MG63 (cell line): Measurements from ENCODE around the gene SLC16A6. TPM values are rescaled to one million over a fixed set of nuclear protein-coding genes. Genes with fewer than 3 reads are reported as not detected.
"Not testable (repeated sequence)": the region's sequence is repeated elsewhere in the genome, so short reads cannot be mapped to it uniquely, and the experiment has no call there.

Experiments
- DNase-seq: peaks from one replicate; pipeline ENCODE4 v3.0.0-alpha.2; 2020
- H3K27me3 ChIP-seq: fragments of 250-450 bp; sonication (Bioruptor Pico); 2 replicates; pipeline ENCODE4 v1.5.1; 2020; ENCODE audit warnings: mild to moderate bottlenecking, moderate library complexity
- H3K36me3 ChIP-seq: fragments of 250-450 bp; sonication (Bioruptor Pico); 2 replicates; pipeline ENCODE4 v1.5.1; 2020; ENCODE audit warnings: mild to moderate bottlenecking, moderate library complexity
- H3K4me3 ChIP-seq: fragments of 250-450 bp; sonication (Bioruptor Pico); 2 replicates; pipeline ENCODE4 v1.5.1; 2020; ENCODE audit warnings: mild to moderate bottlenecking, moderate library complexity
- H3K9me3 ChIP-seq: fragments of 250-450 bp; sonication (Bioruptor Pico); 2 replicates; pipeline ENCODE4 v1.5.1; 2020; ENCODE audit warnings: mild to moderate bottlenecking, moderate library complexity
- total RNA-seq: library from RNA; depleted of rRNA; stranded (reverse); fragments of >200 nt; shearing (Covaris generic); gene quantifications from 2 replicates; pipeline ENCODE4 v1.2.3, GENCODE V29; 2014; ENCODE audit warnings: low replicate concordance; rRNA removed

The SLC16A6 gene
- total RNA-seq, 1 experiment from 2014 or later, result 0.79 TPM

DNA sequence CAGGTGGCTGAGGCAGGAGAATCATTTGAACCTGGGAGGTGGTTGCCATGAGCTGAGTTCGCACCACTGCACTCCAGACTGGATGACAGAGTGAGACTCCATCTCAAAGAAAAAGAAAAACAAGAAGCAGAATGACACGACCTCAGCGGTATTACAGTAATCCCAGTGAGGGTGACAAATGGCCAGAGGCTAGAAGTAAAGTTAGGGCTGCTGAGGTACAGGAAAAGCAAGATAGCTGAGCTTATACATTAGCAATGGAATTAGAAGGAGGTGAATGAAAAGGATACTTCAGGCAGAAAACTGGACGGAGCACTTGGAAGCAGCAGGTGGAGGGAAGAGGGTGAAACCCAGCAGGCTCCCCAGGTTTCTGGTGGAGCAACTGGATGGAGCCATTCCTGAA, 69.1 kb downstream of the SLC16A6 start:
- no peaks in the 10 kb centered on the region for H3K27me3 ChIP-seq
- no peak overlapping the region for H3K4me3 ChIP-seq
- no peaks in the 10 kb centered on the region for H3K9me3 ChIP-seq
- no peak for DNase-seq
- no peaks in the 10 kb centered on the region for H3K36me3 ChIP-seq

DNA sequence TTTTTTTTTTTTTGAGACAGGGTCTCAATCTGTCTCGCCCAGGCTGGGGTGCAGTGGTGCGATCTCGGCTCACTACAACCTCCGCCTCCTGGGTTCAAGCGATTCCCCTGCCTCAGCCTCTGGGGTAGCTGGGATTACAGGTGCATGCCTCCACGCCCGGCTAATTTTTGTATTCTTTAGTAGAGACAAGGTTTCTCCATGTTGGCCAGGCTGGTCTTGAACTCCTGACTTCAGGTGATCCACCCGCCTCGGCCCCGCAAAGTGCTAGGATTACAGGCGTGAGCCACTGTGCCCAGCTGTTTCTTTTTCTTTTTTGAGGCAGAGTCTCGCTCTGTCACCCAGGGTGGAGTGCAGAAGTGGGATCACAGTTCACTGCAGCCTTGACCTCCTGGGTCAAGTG, 70.1 kb downstream of the SLC16A6 start:
- not testable (repeated sequence) for H3K9me3 ChIP-seq, DNase-seq, H3K27me3 ChIP-seq, H3K36me3 ChIP-seq, H3K4me3 ChIP-seq

DNA sequence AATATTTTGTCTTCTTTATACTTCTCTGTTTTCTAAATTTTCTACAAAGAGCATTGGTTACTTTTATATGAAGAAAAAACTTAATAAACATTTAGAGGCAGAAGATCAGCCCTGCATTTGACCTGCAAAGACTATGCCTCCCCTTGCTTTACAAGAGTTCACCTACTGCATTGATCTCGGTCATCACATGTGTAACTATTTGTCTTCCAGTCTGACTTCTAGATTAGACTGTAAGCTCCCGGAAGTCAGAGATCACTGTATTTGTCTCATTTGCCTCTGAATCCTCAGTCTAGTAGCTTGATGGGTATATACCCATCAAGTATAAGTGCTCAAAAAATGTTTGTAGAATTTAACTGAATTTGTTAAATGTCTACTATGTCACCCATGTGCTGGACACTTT, 70.7 kb downstream of the SLC16A6 start:
- not testable (repeated sequence) for H3K27me3 ChIP-seq, DNase-seq, H3K36me3 ChIP-seq, H3K9me3 ChIP-seq, H3K4me3 ChIP-seq

DNA sequence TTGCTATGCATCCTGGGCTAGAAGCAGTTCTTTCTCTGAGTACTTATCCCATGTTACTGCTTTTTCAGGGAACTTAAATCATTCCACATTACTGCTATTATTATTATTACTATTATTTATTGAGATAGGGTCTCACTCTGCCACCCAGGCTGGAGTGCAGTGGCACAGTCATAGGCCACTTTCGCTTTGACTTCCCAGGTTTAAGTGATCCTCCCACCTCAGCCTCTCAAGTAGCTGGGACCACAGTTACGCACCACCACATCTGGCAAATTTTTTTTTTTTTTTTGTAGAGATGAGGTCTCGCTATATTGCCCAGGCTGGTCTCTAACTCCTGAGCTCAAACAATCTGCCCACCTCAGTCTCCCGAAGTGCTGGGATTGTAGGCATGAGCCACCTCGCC, 71.5 kb downstream of the SLC16A6 start:
- not testable (repeated sequence) for H3K4me3 ChIP-seq, H3K9me3 ChIP-seq, H3K27me3 ChIP-seq, DNase-seq, H3K36me3 ChIP-seq

Other genes with a start within 250 kb of the SLC16A6 start
- gene AMZ2, start 43.1 kb downstream of the SLC16A6 start, total RNA-seq, result 174 and 187 TPM in 2 replicates
- 2.3 and 3.0 TPM in 2 replicates for gene ARSG, start 368 bp upstream of the SLC16A6 start, total RNA-seq
- gene WIPI1, start 166.4 kb upstream of the SLC16A6 start, total RNA-seq, result 10.4 and 29.6 TPM in 2 replicates
- gene PRKAR1A, start 221.3 kb upstream of the SLC16A6 start, total RNA-seq, result 185 and 279 TPM in 2 replicates